Activated T-helper 17 cell treated with anti-CD3 and anti-CD28 coated beads, Interleukin-2, amount 50 U/mL, for 72 hours (primary cell): ENCODE measurements around the gene PRKCE. TPM values are rescaled to one million over a fixed set of nuclear protein-coding genes. Genes with fewer than 3 reads are reported as not detected.

Experiments
- ATAC-seq: fragments of 150-1000 bp; cut with Tn5 transposase; replicated peaks from 2 replicates; pipeline ENCODE4 v1.10.0; 2021; ENCODE audit warnings: mild to moderate bottlenecking, moderate library complexity
- H3K27ac Mint-ChIP-seq: one replicate; pipeline ENCODE4 v1.8.0; 2022; ENCODE audit warnings: mixed read lengths
- H3K27me3 Mint-ChIP-seq: one replicate; pipeline ENCODE4 v1.8.0; 2022; ENCODE audit warnings: mixed read lengths
- H3K36me3 Mint-ChIP-seq: one replicate; pipeline ENCODE4 v1.8.0; 2022; ENCODE audit warnings: low read depth, mild to moderate bottlenecking, mixed read lengths
- H3K4me1 Mint-ChIP-seq: one replicate; pipeline ENCODE4 v1.8.0; 2022; ENCODE audit warnings: mixed read lengths
- H3K4me3 Mint-ChIP-seq: one replicate; pipeline ENCODE4 v1.8.0; 2022; ENCODE audit warnings: mild to moderate bottlenecking, mixed read lengths
- H3K9me3 Mint-ChIP-seq: one replicate; pipeline ENCODE4 v1.8.0; 2022; ENCODE audit warnings: mixed read lengths
- total RNA-seq, 2 donors: library from RNA; stranded (reverse); gene quantifications; one replicate each; pipeline ENCODE4 v1.2.3, GENCODE V29; 2022

PRKCE gene
- total RNA-seq, 2 donors from 2014 or later: 15.9 to 16.6 TPM

DNA sequence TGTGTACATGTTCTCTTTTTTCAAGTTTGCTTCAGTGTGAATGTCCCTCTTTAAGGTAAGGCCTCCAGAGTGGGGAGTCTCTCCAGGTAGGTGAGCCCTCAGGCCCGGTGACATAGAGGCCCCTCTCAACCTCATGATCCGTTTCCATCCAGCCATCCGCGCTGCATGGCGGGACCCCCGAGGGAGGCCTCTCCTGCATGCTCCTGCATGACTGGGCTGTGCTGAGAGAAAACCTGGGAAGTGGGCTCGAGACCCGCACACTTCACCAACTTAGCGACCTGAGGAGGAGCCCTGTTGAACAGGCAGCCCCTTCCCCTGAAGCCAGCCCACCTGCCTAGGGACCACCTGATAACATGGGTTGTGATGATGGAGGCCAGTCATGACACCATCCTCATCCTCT lies 514.4 kb downstream of the PRKCE start:
- no peaks in the 10 kb centered on the region for H3K36me3 Mint-ChIP-seq
- no peak overlapping the region for H3K4me3 Mint-ChIP-seq
- no peaks in the 10 kb centered on the region for H3K4me1 Mint-ChIP-seq
- no peaks in the 10 kb centered on the region for H3K9me3 Mint-ChIP-seq
- no peak overlapping the region for H3K27ac Mint-ChIP-seq
- ATAC-seq: no peak
- H3K27me3 Mint-ChIP-seq: no peaks in the 10 kb centered on the region

GRCh38 chr2:46167406-46167805 lies 515.9 kb downstream of the PRKCE start:
- Mint-ChIP-seq H3K4me3 (no peak overlapping the region), H3K27ac (no peak overlapping the region), H3K4me1 (no peaks in the 10 kb centered on the region), H3K36me3 (no peaks in the 10 kb centered on the region), H3K9me3 (no peaks in the 10 kb centered on the region), H3K27me3 (no peaks in the 10 kb centered on the region)
- no peak for ATAC-seq

- H3K36me3 Mint-ChIP-seq: no peaks in the 10 kb centered on the region
- H3K27me3 Mint-ChIP-seq: no peaks in the 10 kb centered on the region
- H3K4me1 Mint-ChIP-seq: no peaks in the 10 kb centered on the region
- no peak for ATAC-seq
- no peak overlapping the region for H3K4me3 Mint-ChIP-seq
- H3K9me3 Mint-ChIP-seq: no peaks in the 10 kb centered on the region
- no peak overlapping the region for H3K27ac Mint-ChIP-seq
These were observed 516.4 kb downstream of the PRKCE start for GRCh38 chr2:46167924-46168323.

GRCh38 chr2:46169467-46169866 lies 518.0 kb downstream of the PRKCE start:
- H3K36me3 Mint-ChIP-seq: no peaks in the 10 kb centered on the region
- no peak overlapping the region for H3K4me3 Mint-ChIP-seq
- no peak for ATAC-seq
- no peaks in the 10 kb centered on the region for H3K27me3 Mint-ChIP-seq
- H3K9me3 Mint-ChIP-seq: no peaks in the 10 kb centered on the region
- no peaks in the 10 kb centered on the region for H3K4me1 Mint-ChIP-seq
- no peak overlapping the region for H3K27ac Mint-ChIP-seq

DNA sequence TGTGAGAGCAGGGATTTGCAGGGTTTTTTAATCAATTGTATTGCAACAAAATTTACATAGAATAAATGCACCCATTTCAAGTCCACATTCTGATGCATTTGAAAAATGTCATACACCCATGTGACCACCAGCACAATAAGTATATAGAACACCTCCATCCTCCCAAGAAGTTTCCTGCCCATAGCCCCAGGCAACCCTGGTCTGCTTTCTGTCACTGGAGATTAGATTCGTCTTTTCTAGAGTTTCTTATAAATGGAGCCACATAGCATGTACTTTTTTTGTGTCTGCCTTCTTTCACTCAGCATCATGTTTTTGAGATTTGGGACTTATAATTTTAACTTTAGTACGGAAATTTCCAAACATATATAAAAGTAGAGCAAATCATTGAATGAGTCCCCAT lies 518.6 kb downstream of the PRKCE start:
- Mint-ChIP-seq H3K9me3 (no peaks in the 10 kb centered on the region), H3K4me1 (no peaks in the 10 kb centered on the region), H3K27ac (no peak overlapping the region), H3K27me3 (no peaks in the 10 kb centered on the region), H3K36me3 (no peaks in the 10 kb centered on the region), H3K4me3 (no peak overlapping the region)
- no peak for ATAC-seq

DNA sequence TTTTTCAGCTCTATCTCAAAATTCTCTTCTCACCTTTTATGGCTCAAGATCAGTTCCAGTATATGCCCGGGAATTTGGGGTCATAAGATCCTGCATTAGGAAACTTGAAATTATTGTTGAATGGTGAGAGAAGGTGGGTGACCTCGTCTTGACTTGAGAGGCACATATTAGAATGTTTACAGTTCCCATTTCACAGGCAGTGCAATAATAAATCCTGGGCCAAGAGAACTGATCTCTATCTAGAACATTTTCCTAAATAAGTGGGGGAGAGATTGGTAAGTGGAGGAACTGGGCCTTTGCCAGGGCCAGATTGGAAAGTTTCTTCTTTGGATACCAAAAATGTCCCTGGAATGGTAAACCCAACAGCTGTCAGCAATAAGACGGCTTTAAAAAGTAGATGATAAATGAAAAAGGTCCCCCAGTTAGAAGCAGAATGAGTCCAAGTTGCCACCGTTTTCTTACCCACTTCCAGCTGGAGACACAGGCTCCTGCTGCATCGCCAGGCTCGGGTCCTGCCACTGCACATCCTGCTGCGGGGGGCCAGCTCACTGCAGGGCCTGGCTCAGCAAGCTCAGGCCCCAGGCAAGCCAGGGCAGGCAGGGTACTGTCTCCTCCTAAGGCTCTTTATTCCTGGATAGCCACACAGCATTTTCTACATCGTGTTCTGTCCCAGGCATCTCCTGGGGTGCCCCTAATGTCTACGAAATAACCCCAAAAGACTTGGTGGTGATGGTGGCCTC lies 519.3 kb downstream of the PRKCE start:
- H3K4me3 Mint-ChIP-seq: no peak overlapping the region
- H3K9me3 Mint-ChIP-seq: no peaks in the 10 kb centered on the region

GRCh38 chr2:46171411-46171953 lies 520.0 kb downstream of the PRKCE start:
- no peak for ATAC-seq
- H3K36me3 Mint-ChIP-seq: no peaks in the 10 kb centered on the region
- H3K4me3 Mint-ChIP-seq: no peak overlapping the region
- H3K27ac Mint-ChIP-seq: no peak overlapping the region
- no peaks in the 10 kb centered on the region for H3K27me3 Mint-ChIP-seq
- no peaks in the 10 kb centered on the region for H3K9me3 Mint-ChIP-seq
- no peaks in the 10 kb centered on the region for H3K4me1 Mint-ChIP-seq

More for the DNA sequence above, 519.3 kb downstream of the PRKCE start:
- no peak for ATAC-seq
- H3K4me1 Mint-ChIP-seq: no peaks in the 10 kb centered on the region
- H3K27ac Mint-ChIP-seq: no peak overlapping the region
- H3K36me3 Mint-ChIP-seq: no peaks in the 10 kb centered on the region
- H3K27me3 Mint-ChIP-seq: no peaks in the 10 kb centered on the region

DNA sequence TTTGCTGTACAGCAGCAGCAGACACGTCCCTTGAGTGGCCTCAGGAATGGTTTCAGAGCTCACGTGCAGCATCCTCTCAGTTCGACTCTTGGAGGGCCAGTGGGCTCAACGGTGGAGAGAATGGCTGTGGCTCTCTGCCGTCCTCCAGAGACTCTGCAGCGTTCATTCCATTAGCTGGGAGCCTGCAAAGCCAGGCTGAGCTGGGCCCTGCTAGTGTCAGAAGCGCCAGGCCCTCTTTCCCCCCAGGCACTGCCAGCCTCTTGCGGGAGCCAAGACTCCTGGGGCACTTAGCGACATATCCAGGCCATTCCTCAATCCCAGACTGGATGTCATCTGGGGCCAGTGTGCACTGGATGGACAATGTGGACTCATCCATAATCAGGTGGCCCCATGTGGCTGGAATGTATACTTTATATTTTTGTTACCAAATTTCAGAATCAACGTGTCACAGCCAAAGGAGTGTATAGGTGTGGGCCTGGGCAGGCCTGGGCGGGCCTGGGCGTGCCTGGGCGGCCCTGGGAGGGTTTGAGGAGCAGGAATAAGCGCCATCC lies 520.6 kb downstream of the PRKCE start:
- Mint-ChIP-seq H3K36me3 (no peaks in the 10 kb centered on the region), H3K27ac (no peak overlapping the region), H3K9me3 (no peaks in the 10 kb centered on the region), H3K4me3 (no peak overlapping the region), H3K27me3 (no peaks in the 10 kb centered on the region), H3K4me1 (no peaks in the 10 kb centered on the region)
- ATAC-seq: no peak

- Mint-ChIP-seq H3K36me3 (no peaks in the 10 kb centered on the region), H3K4me3 (no peak overlapping the region), H3K9me3 (no peaks in the 10 kb centered on the region), H3K27ac (no peak overlapping the region), H3K4me1 (no peaks in the 10 kb centered on the region), H3K27me3 (no peaks in the 10 kb centered on the region)
- ATAC-seq: no peak
These were observed 521.6 kb downstream of the PRKCE start for GRCh38 chr2:46173030-46173429.

GRCh38 chr2:46173636-46174250 lies 522.3 kb downstream of the PRKCE start:
- Mint-ChIP-seq H3K27ac (peak overlapping the region; percentile 25), H3K9me3 (no peaks in the 10 kb centered on the region), H3K27me3 (no peaks in the 10 kb centered on the region), H3K36me3 (no peaks in the 10 kb centered on the region), H3K4me3 (no peak overlapping the region), H3K4me1 (peaks cover 3% of the 10 kb centered on the region)
- no peak for ATAC-seq

DNA sequence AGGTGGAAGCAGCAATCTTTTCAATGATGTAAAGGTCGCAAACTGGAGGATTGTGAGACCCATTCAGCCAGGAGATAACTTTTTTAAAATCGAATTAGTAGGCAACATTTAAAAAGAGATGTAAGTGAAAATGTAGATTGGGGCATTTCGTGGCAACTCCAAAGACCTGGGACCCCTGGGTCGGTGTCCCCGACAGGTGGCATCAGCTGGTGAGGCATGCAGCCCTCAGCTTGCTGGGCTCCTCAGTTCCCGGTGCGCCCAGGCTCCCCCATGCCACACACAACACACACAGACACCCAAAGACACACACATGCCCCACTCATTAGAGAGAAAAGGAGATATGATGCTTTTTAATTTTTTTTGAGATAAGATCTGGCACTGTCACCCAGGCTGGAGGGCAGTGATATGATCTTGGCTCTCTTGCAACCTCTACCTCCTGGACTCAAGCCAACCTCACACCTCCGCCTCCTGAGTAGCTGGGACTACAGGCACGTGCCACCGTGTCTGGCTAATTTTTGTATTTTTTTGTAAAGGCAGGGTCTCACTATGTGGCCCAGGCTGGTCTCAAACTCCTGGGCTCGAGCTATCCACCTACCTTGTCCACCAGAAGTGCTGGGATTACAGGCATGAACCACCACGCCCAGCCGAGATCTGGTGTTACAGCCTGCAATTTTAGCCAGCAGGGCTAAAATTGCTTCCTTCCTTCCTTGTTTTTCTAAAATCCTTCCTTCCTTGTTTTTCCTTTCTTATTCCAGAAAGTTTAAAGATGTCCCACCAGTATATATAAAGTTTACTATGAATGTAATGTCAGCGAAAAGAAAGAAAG lies 523.1 kb downstream of the PRKCE start:
- Mint-ChIP-seq H3K4me3 (no peak overlapping the region), H3K27me3 (no peaks in the 10 kb centered on the region), H3K27ac (peak overlapping the region; percentile 25), H3K36me3 (no peaks in the 10 kb centered on the region), H3K4me1 (peaks cover 11% of the 10 kb centered on the region), H3K9me3 (no peaks in the 10 kb centered on the region)
- ATAC-seq: no peak

- no peaks in the 10 kb centered on the region for H3K36me3 Mint-ChIP-seq
- no peaks in the 10 kb centered on the region for H3K27me3 Mint-ChIP-seq
- peaks cover 11% of the 10 kb centered on the region for H3K4me1 Mint-ChIP-seq
- ATAC-seq: no peak
- H3K9me3 Mint-ChIP-seq: no peaks in the 10 kb centered on the region
- no peak overlapping the region for H3K4me3 Mint-ChIP-seq
- H3K27ac Mint-ChIP-seq: no peak overlapping the region
These were observed 523.9 kb downstream of the PRKCE start for GRCh38 chr2:46175419-46175818.

- no peaks in the 10 kb centered on the region for H3K36me3 Mint-ChIP-seq
- ATAC-seq: no peak
- no peaks in the 10 kb centered on the region for H3K9me3 Mint-ChIP-seq
- no peak overlapping the region for H3K27ac Mint-ChIP-seq
- no peaks in the 10 kb centered on the region for H3K27me3 Mint-ChIP-seq
- peaks cover 11% of the 10 kb centered on the region for H3K4me1 Mint-ChIP-seq
- no peak overlapping the region for H3K4me3 Mint-ChIP-seq
These were observed 526.1 kb downstream of the PRKCE start for GRCh38 chr2:46177461-46178089.

- peak; percentile 98 for ATAC-seq
- Mint-ChIP-seq H3K4me3 (peak overlapping the region; percentile 9), H3K9me3 (no peaks in the 10 kb centered on the region), H3K36me3 (no peaks in the 10 kb centered on the region), H3K4me1 (peaks cover 11% of the 10 kb centered on the region), H3K27ac (peak overlapping the region; percentile 49), H3K27me3 (no peaks in the 10 kb centered on the region)
These were observed 527.7 kb downstream of the PRKCE start for GRCh38 chr2:46179037-46179621.
